Calu3 (cell line): ENCODE results near the gene ZNF76. TPM values are rescaled to one million over a fixed set of nuclear protein-coding genes. Genes with fewer than 3 reads are reported as not detected.

ENCODE experiments used
- BruUV-seq: library from RNA; stranded (reverse); fragments of 400-500 nt; replicated peaks from 2 replicates; lab custom pipeline; 2021; lab: Mats Ljungman, UMichigan
- CTCF ChIA-PET: fragments of 300-600 bp; sonication (Branson Sonifier 250); formaldehyde crosslinking; loops from one replicate; lab custom pipeline; 2022; ENCODE audit warnings: antibody characterized with exemption; lab: Charles Lee
- DNase-seq: peaks from one replicate; pipeline ENCODE4 v3.0.0; 2022
- H3K27ac Mint-ChIP-seq: one replicate; pipeline ENCODE4 v1.8.0; 2022; ENCODE audit warnings: mixed read lengths; ENCODE audit not compliant: unreplicated experiment
- H3K27me3 Mint-ChIP-seq: one replicate; pipeline ENCODE4 v1.8.0; 2022; ENCODE audit warnings: mixed read lengths; ENCODE audit not compliant: unreplicated experiment
- H3K36me3 Mint-ChIP-seq: one replicate; pipeline ENCODE4 v1.8.0; 2022; ENCODE audit warnings: mild to moderate bottlenecking, moderate library complexity, mixed read lengths; ENCODE audit not compliant: insufficient read depth, unreplicated experiment
- H3K4me1 Mint-ChIP-seq: one replicate; pipeline ENCODE4 v1.8.0; 2022; ENCODE audit warnings: mild to moderate bottlenecking, low read depth, mixed read lengths; ENCODE audit not compliant: unreplicated experiment
- H3K4me3 Mint-ChIP-seq: one replicate; pipeline ENCODE4 v1.8.0; 2022; ENCODE audit warnings: mild to moderate bottlenecking, low read depth, moderate library complexity, mixed read lengths; ENCODE audit not compliant: unreplicated experiment
- H3K9me3 Mint-ChIP-seq: one replicate; pipeline ENCODE4 v1.8.0; 2022; ENCODE audit warnings: low read depth, mixed read lengths; ENCODE audit not compliant: unreplicated experiment
- CTCF ChIP-seq: fragments of 200-600 bp; IDR thresholded peaks from one replicate; pipeline ENCODE4 v1.8.0; 2022; ENCODE audit warnings: antibody characterized with exemption; ENCODE audit not compliant: unreplicated experiment
- intact Hi-C: fragments of 100-400 bp; cut with micrococcal nuclease; formaldehyde crosslinking; loops from one replicate; pipeline ENCODE4 v1.10.0; 2022; ENCODE audit not compliant: unreplicated experiment
- total RNA-seq: library from RNA; stranded (reverse); gene quantifications from 2 replicates; pipeline ENCODE4 v1.2.3, GENCODE V29; 2022

The ZNF76 gene
- total RNA-seq, 1 experiment from 2014 or later: 60.0 TPM

GRCh38 chr6:35291491-35291890 is 32.0 kb downstream of the ZNF76 start:
- no peaks in the 10 kb centered on the region for H3K27me3 Mint-ChIP-seq
- no peaks in the 10 kb centered on the region for H3K4me1 Mint-ChIP-seq
- CTCF ChIA-PET: no interaction called here
- intact Hi-C loops: loop anchor here (10.0 kb wide), 1 partner anchor 263 kb away; no protein-coding TSS in a partner anchor
- DNase-seq: no peak
- BruUV-seq: no TSS peak
- TF ChIP-seq CTCF: no peak
- no peak overlapping the region for H3K4me3 Mint-ChIP-seq
- peaks cover 12% of the 10 kb centered on the region for H3K36me3 Mint-ChIP-seq
- H3K9me3 Mint-ChIP-seq: no peaks in the 10 kb centered on the region
- H3K27ac Mint-ChIP-seq: no peak overlapping the region

GRCh38 chr6:35292494-35292893 is 33.0 kb downstream of the ZNF76 start:
- no peak for DNase-seq
- Mint-ChIP-seq H3K27ac (no peak overlapping the region), H3K4me1 (no peaks in the 10 kb centered on the region), H3K4me3 (no peak overlapping the region), H3K9me3 (no peaks in the 10 kb centered on the region), H3K36me3 (peaks cover 17% of the 10 kb centered on the region), H3K27me3 (no peaks in the 10 kb centered on the region)
- intact Hi-C loops: loop anchor here (10.0 kb wide), 1 partner anchor 262 kb away; no protein-coding TSS in a partner anchor
- no peak for TF ChIP-seq CTCF
- CTCF ChIA-PET: interaction anchor here (1.0 to 1.7 kb wide), 2 partner anchors 33 to 157 kb away, joined by 3 to 13 read pairs; no protein-coding TSS in a partner anchor
- no TSS peak for BruUV-seq

- no peak for DNase-seq
- Mint-ChIP-seq H3K27me3 (no peaks in the 10 kb centered on the region), H3K36me3 (peaks cover 21% of the 10 kb centered on the region), H3K9me3 (no peaks in the 10 kb centered on the region), H3K4me1 (no peaks in the 10 kb centered on the region), H3K4me3 (no peak overlapping the region), H3K27ac (no peak overlapping the region)
- BruUV-seq: no TSS peak
- no peak for TF ChIP-seq CTCF
- intact Hi-C loops: loop anchor here (10.0 kb wide), 1 partner anchor 261 kb away; no protein-coding TSS in a partner anchor
- CTCF ChIA-PET: interaction anchor here (0.5 to 1.7 kb wide), 7 partner anchors 9 to 229 kb away, joined by 3 to 13 read pairs (median 3); partner anchors contain the start of gene FANCE
Observed at GRCh38 chr6:35293681-35294080, 34.1 kb downstream of the ZNF76 start.

- peaks cover 21% of the 10 kb centered on the region for H3K36me3 Mint-ChIP-seq
- no TSS peak for BruUV-seq
- no peak overlapping the region for H3K4me3 Mint-ChIP-seq
- intact Hi-C loops: loop anchor here (10.0 kb wide), 1 partner anchor 260 kb away; no protein-coding TSS in a partner anchor
- CTCF ChIA-PET: interaction anchor here (1.0 to 1.1 kb wide), 3 partner anchors 8 to 34 kb away, joined by 3 to 5 read pairs (median 3); no protein-coding TSS in a partner anchor
- H3K27me3 Mint-ChIP-seq: no peaks in the 10 kb centered on the region
- H3K27ac Mint-ChIP-seq: no peak overlapping the region
- H3K9me3 Mint-ChIP-seq: no peaks in the 10 kb centered on the region
- peak; percentile 60 for DNase-seq
- H3K4me1 Mint-ChIP-seq: peaks cover 3% of the 10 kb centered on the region
- peak; percentile 94 for TF ChIP-seq CTCF
Observed at GRCh38 chr6:35294308-35294945, 34.9 kb downstream of the ZNF76 start.
